HG03521 (cell line): ENCODE data around the gene SLC39A3.

Experiments
- ATAC-seq: cut with Tn5 transposase; IDR thresholded peaks from one replicate; pipeline ENCODE4 v1.9.1; 2021; ENCODE audit warnings: mild to moderate bottlenecking, moderate library complexity; ENCODE audit not compliant: unreplicated experiment

The SLC39A3 gene

GRCh38 chr19:2750808-2751437, 11.1 kb upstream of the SLC39A3 start:
- no peak for ATAC-seq

- no peak for ATAC-seq
These were observed 7.5 kb upstream of the SLC39A3 start for GRCh38 chr19:2747349-2747748.

- ATAC-seq = no peak
These were observed 4.3 kb upstream of the SLC39A3 start for GRCh38 chr19:2744113-2744512.

GRCh38 chr19:2743099-2743498, 3.3 kb upstream of the SLC39A3 start:
- no peak for ATAC-seq

- ATAC-seq = no peak
These were observed 468 bp upstream of the SLC39A3 start for GRCh38 chr19:2740314-2740656.

- ATAC-seq = no peak
These were observed 3.1 kb downstream of the SLC39A3 start for GRCh38 chr19:2736550-2737190.

- ATAC-seq = no peak
These were observed 4.4 kb downstream of the SLC39A3 start for GRCh38 chr19:2735374-2735773.

- ATAC-seq = no peak
These were observed 5.1 kb downstream of the SLC39A3 start for GRCh38 chr19:2734589-2735288.

- ATAC-seq = no peak
These were observed 5.8 kb downstream of the SLC39A3 start for GRCh38 chr19:2733930-2734588.

- ATAC-seq = no peak
These were observed 6.9 kb downstream of the SLC39A3 start for GRCh38 chr19:2732883-2733282.

- ATAC-seq = no peak
These were observed 7.6 kb downstream of the SLC39A3 start for GRCh38 chr19:2732157-2732725.

GRCh38 chr19:2731181-2731995, 8.4 kb downstream of the SLC39A3 start:
- ATAC-seq = no peak

GRCh38 chr19:2729943-2730818, 9.6 kb downstream of the SLC39A3 start:
- no peak for ATAC-seq

- ATAC-seq = no peak
These were observed 10.9 kb downstream of the SLC39A3 start for GRCh38 chr19:2728783-2729387.

GRCh38 chr19:2727640-2727944, 12.2 kb downstream of the SLC39A3 start:
- no peak for ATAC-seq

- ATAC-seq = no peak
These were observed 12.7 kb downstream of the SLC39A3 start for GRCh38 chr19:2726904-2727639.

- no peak for ATAC-seq
These were observed 13.5 kb downstream of the SLC39A3 start for GRCh38 chr19:2726160-2726855.

- ATAC-seq = no peak
These were observed 15.7 kb downstream of the SLC39A3 start for GRCh38 chr19:2724148-2724557.
